H9 (cell line): Measurements from ENCODE around the gene IMP3. TPM values are rescaled to one million over a fixed set of nuclear protein-coding genes. Genes with fewer than 3 reads are reported as not detected.

Experiments
- DNase-seq: peaks from one replicate; pipeline ENCODE4 v3.0.0-alpha.2; 2017
- H2AFZ ChIP-seq: one replicate; pipeline ENCODE4 v1.6.1; 2013; ENCODE audit warnings: mild to moderate bottlenecking, low read length, control low read depth, moderate library complexity
- H2AK5ac ChIP-seq: 2 replicates; pipeline ENCODE4 v1.6.1; 2013; ENCODE audit warnings: low read length, control low read depth, mixed read lengths; ENCODE audit not compliant: insufficient read length
- H2BK120ac ChIP-seq: one replicate; pipeline ENCODE4 v1.6.1; 2013; ENCODE audit warnings: low read depth, mild to moderate bottlenecking, low read length, control low read depth, inconsistent platforms; ENCODE audit not compliant: poor library complexity, severe bottlenecking
- H2BK12ac ChIP-seq: 2 replicates; pipeline ENCODE4 v1.6.1; 2013; ENCODE audit warnings: low read length, control low read depth, mixed read lengths, low read depth; ENCODE audit not compliant: insufficient read length
- H2BK15ac ChIP-seq: 2 replicates; pipeline ENCODE4 v1.6.1; 2013; ENCODE audit warnings: low read depth, low read length, control low read depth
- H2BK20ac ChIP-seq: one replicate; pipeline ENCODE4 v1.6.1; 2013; ENCODE audit warnings: low read depth, mild to moderate bottlenecking, low read length, control low read depth, inconsistent platforms; ENCODE audit not compliant: poor library complexity, severe bottlenecking
- H2BK5ac ChIP-seq: 2 replicates; pipeline ENCODE4 v1.6.1; 2013; ENCODE audit warnings: low read length, control low read depth, mixed read lengths; ENCODE audit not compliant: insufficient read length
- H3K14ac ChIP-seq: 2 replicates; pipeline ENCODE4 v1.6.1; 2013; ENCODE audit warnings: low read length, control low read depth; ENCODE audit not compliant: insufficient read depth
- H3K18ac ChIP-seq: 2 replicates; pipeline ENCODE4 v1.6.1; 2013; ENCODE audit warnings: low read depth, mild to moderate bottlenecking, mixed read lengths, low read length, control low read depth; ENCODE audit not compliant: insufficient read length
- H3K23ac ChIP-seq: 2 replicates; pipeline ENCODE4 v1.6.1; 2013; ENCODE audit warnings: low read length, control low read depth, mixed read lengths, low read depth; ENCODE audit not compliant: insufficient read length
- H3K23me2 ChIP-seq: 2 replicates; pipeline ENCODE4 v1.6.1; 2013; ENCODE audit warnings: low read depth, mild to moderate bottlenecking, mixed read lengths, low read length, control low read depth; ENCODE audit not compliant: insufficient read length, poor library complexity, severe bottlenecking
- H3K27ac ChIP-seq: 2 replicates; pipeline ENCODE4 v1.5.1; 2013; ENCODE audit warnings: low read length, control low read depth, mixed read lengths, low read depth; ENCODE audit not compliant: insufficient read length
- H3K27me3 ChIP-seq: 2 replicates; pipeline ENCODE4 v1.6.1; 2013; ENCODE audit warnings: low read length, control low read depth, inconsistent platforms; ENCODE audit not compliant: insufficient read depth
- H3K4ac ChIP-seq: 2 replicates; pipeline ENCODE4 v1.6.1; 2013; ENCODE audit warnings: low read depth, mild to moderate bottlenecking, control low read depth, inconsistent platforms, low read length, moderate library complexity
- H3K4me1 ChIP-seq: 2 replicates; pipeline ENCODE4 v1.6.1; 2013; ENCODE audit warnings: low read length, control low read depth, inconsistent platforms; ENCODE audit not compliant: insufficient read depth
- H3K4me2 ChIP-seq: 2 replicates; pipeline ENCODE4 v1.6.1; 2013; ENCODE audit warnings: low read length, control low read depth, mixed read lengths; ENCODE audit not compliant: insufficient read length, insufficient read depth
- H3K56ac ChIP-seq: 2 replicates; pipeline ENCODE4 v1.6.1; 2013; ENCODE audit warnings: low read depth, mild to moderate bottlenecking, mixed read lengths, low read length, control low read depth; ENCODE audit not compliant: insufficient read length
- H3K79me1 ChIP-seq: 2 replicates; pipeline ENCODE4 v1.6.1; 2013; ENCODE audit warnings: low read depth, mild to moderate bottlenecking, moderate library complexity, low read length, control low read depth, inconsistent platforms; ENCODE audit not compliant: insufficient read depth, poor library complexity, severe bottlenecking
- H3K79me2 ChIP-seq: 2 replicates; pipeline ENCODE4 v1.6.1; 2013; ENCODE audit warnings: low read length, control low read depth, inconsistent platforms; ENCODE audit not compliant: insufficient read depth
- H3K9ac ChIP-seq: 2 replicates; pipeline ENCODE4 v1.6.1; 2013; ENCODE audit warnings: low read length, control low read depth, mixed read lengths; ENCODE audit not compliant: insufficient read length; ENCODE audit errors: extremely low read depth
- H3K9me3 ChIP-seq: one replicate; pipeline ENCODE4 v1.6.1; 2013; ENCODE audit warnings: low read depth, low read length, inconsistent platforms; ENCODE audit not compliant: control insufficient read depth
- H3T11ph ChIP-seq: one replicate; pipeline ENCODE4 v1.6.1; 2013; ENCODE audit warnings: mild to moderate bottlenecking, low read length, control low read depth, inconsistent platforms
- H4K20me1 ChIP-seq: one replicate; pipeline ENCODE4 v1.6.1; 2013; ENCODE audit not compliant: control insufficient read depth, insufficient read length, insufficient read depth
- H4K5ac ChIP-seq: 2 replicates; pipeline ENCODE4 v1.6.1; 2013; ENCODE audit warnings: low read depth, mild to moderate bottlenecking, mixed read lengths, low read length, control low read depth; ENCODE audit not compliant: insufficient read length
- H4K8ac ChIP-seq: replicated peaks from 2 replicates; pipeline ENCODE4 v1.6.1; 2013; ENCODE audit warnings: low read length, control low read depth, mixed read lengths, low read depth; ENCODE audit not compliant: insufficient read length
- H4K91ac ChIP-seq: 2 replicates; pipeline ENCODE4 v1.6.1; 2013; ENCODE audit warnings: low read depth, mild to moderate bottlenecking, moderate library complexity, mixed read lengths, low read length, control low read depth; ENCODE audit not compliant: insufficient read length
- H3K27ac Mint-ChIP-seq, 3 experiments: 2 replicates in 2 of 3; 3 replicates in 1 of 3; pipeline ENCODE4 v1.8.0; 2020 to 2021; ENCODE audit warnings: mixed read lengths in 3 of 3, mild to moderate bottlenecking in 1 of 3, moderate library complexity in 1 of 3
- H3K27me3 Mint-ChIP-seq: 2 replicates; pipeline ENCODE4 v1.8.0; 2021; ENCODE audit warnings: low read depth, mild to moderate bottlenecking, moderate library complexity, mixed read lengths
- H3K36me3 Mint-ChIP-seq, 3 experiments: 2 replicates in 2 of 3; 3 replicates in 1 of 3; pipeline ENCODE4 v1.8.0; 2020 to 2021; ENCODE audit warnings: low read depth in 3 of 3, mixed read lengths in 3 of 3; ENCODE audit not compliant: insufficient read depth in 1 of 3
- H3K4me1 Mint-ChIP-seq, 2 experiments: 2 replicates each; pipeline ENCODE4 v1.8.0; 2020; ENCODE audit warnings: mixed read lengths in 2 of 2
- H3K4me3 Mint-ChIP-seq, 2 experiments: 2 replicates in 1 of 2; 3 replicates in 1 of 2; pipeline ENCODE4 v1.8.0; 2020 to 2021; ENCODE audit warnings: mild to moderate bottlenecking in 2 of 2, mixed read lengths in 2 of 2, moderate library complexity in 1 of 2
- H3K9me3 Mint-ChIP-seq, 2 experiments: 2 replicates in 1 of 2; 3 replicates in 1 of 2; pipeline ENCODE4 v1.8.0; 2020; ENCODE audit warnings: mild to moderate bottlenecking in 2 of 2, mixed read lengths in 2 of 2, moderate library complexity in 1 of 2
- CTCF ChIP-seq: fragments of 200-600 bp; sonication (generic); conservative IDR thresholded peaks from 3 replicates; pipeline ENCODE4 v1.8.0; 2021; ENCODE audit warnings: antibody characterized with exemption, mild to moderate bottlenecking
- WGBS: extraction: QIAGEN DNeasy Blood & Tissue Kit; methylation state at CpG from one replicate; pipeline ENCODE4 v1.1.7; 2013; ENCODE audit warnings: missing lambda C conversion rate, low lambda C conversion rate, mixed read lengths; ENCODE audit not compliant: insufficient read length; ENCODE audit errors: extremely low coverage; 5-methylcytosine and 5-hydroxymethylcytosine counted together
- total RNA-seq: library from RNA; stranded (reverse); gene quantifications from 2 replicates; pipeline ENCODE4 v1.2.1, GENCODE V29; 2021

Gene IMP3
- total RNA-seq, 1 experiment from 2014 or later = 97.9 TPM

- H3K9me3 Mint-ChIP-seq = peaks cover 0 to 3% of the 10 kb centered on the region in 2 experiments; a peak in 2 of 5 replicates
- Histone ChIP-seq H2BK120ac (no peak overlapping the region), H4K8ac (no peak overlapping the region), H2BK20ac (no peak overlapping the region), H4K20me1 (no peaks in the 10 kb centered on the region), H2BK5ac (no peak overlapping the region), H3K56ac (no peak overlapping the region), H3K4me2 (no peak overlapping the region), H3K23ac (no peak overlapping the region), H3K9me3 (no peaks in the 10 kb centered on the region), H4K5ac (no peak overlapping the region), H3K4me1 (no peaks in the 10 kb centered on the region), H2AFZ (no peak overlapping the region), H3K14ac (no peak overlapping the region), H3K27me3 (no peaks in the 10 kb centered on the region), H2BK15ac (no peak overlapping the region), H3K23me2 (no peaks in the 10 kb centered on the region), H2BK12ac (no peak overlapping the region), H3K18ac (no peak overlapping the region), H3K79me1 (no peaks in the 10 kb centered on the region), H4K91ac (no peak overlapping the region), H3K79me2 (no peaks in the 10 kb centered on the region), H3T11ph (no peak overlapping the region), H3K4ac (no peak overlapping the region), H3K9ac (no peak overlapping the region), H3K27ac (no peak overlapping the region), H2AK5ac (no peak overlapping the region)
- H3K27me3 Mint-ChIP-seq = no peaks in the 10 kb centered on the region
- no peak for TF ChIP-seq CTCF
- WGBS = no CpG with 5 or more reads among the region's 2 CpGs
- no peak for DNase-seq
- no peak overlapping the region for H3K4me3 Mint-ChIP-seq
- peaks cover 0 to 6% (median 5%) of the 10 kb centered on the region in 3 experiments; a peak in 4 of 7 replicates for H3K36me3 Mint-ChIP-seq
- no peaks in the 10 kb centered on the region; a peak in 1 of 4 replicates for H3K4me1 Mint-ChIP-seq
- H3K27ac Mint-ChIP-seq = no peak overlapping the region
These were observed 49.8 kb downstream of the IMP3 start for GRCh38 chr15:75590239-75590638.

Other genes starting within 250 kb of the IMP3 start
- gene SIN3A, start 188.5 kb downstream of the IMP3 start, total RNA-seq = 99.1 and 102 TPM in 2 replicates
- 40.9 and 42.2 TPM in 2 replicates for gene PTPN9, start 60.9 kb downstream of the IMP3 start, total RNA-seq
- gene SNUPN, start 14.5 kb downstream of the IMP3 start, total RNA-seq = 29.8 and 32.7 TPM in 2 replicates
- gene SNX33, start 7.7 kb upstream of the IMP3 start, total RNA-seq = 17.7 and 18.7 TPM in 2 replicates
- 2.0 and 2.1 TPM in 2 replicates for gene CSPG4, start 72.6 kb upstream of the IMP3 start, total RNA-seq
- gene UBE2Q2, start 203.2 kb upstream of the IMP3 start, total RNA-seq = 29.6 and 31.8 TPM in 2 replicates